Stimulated activated CD4-positive, alpha-beta T cell treated with anti-CD3 and anti-CD28 coated beads, TNF-alpha, amount 100 ng/mL, for 1 hour (primary cell): ENCODE results near the gene RANBP3.
A peak's percentile ranks its signal among the peaks of the same experiment; 100 is the strongest.

ENCODE experiments used
- DNase-seq, 3 donors: peaks; one replicate each; pipeline ENCODE4 v3.0.0-alpha.2; 2020; ENCODE audit warnings: low read depth in 3 of 3, low spot score in 1 of 3

The RANBP3 gene

GRCh38 chr19:5904352-5905113 is 73.4 kb downstream of the RANBP3 start, which contains the start of gene VMAC:
Gene VMAC (plus strand): TSS chr19:5904872. CDS start chr19:5904891, 19 bp downstream.
- DNase-seq: peak; percentile 99 to 100 (median 99)

GRCh38 chr19:5903624-5904351 is 74.2 kb downstream of the RANBP3 start, which contains the start of gene NDUFA11:
Gene NDUFA11 (minus strand): TSS chr19:5903790. CDS start chr19:5903708, 82 bp downstream.
- peak; percentile 92 to 97 (median 93) for DNase-seq

- DNase-seq: peak in 1 of 3 donors; percentile 9
These were observed 74.8 kb downstream of the RANBP3 start for GRCh38 chr19:5903056-5903623.

GRCh38 chr19:5900976-5901375 is 77.0 kb downstream of the RANBP3 start:
- no peak for DNase-seq

- DNase-seq: no peak
These were observed 78.0 kb downstream of the RANBP3 start for GRCh38 chr19:5899728-5900526.

- DNase-seq: no peak
These were observed 80.6 kb downstream of the RANBP3 start for GRCh38 chr19:5897189-5897969.

- no peak for DNase-seq
These were observed 81.4 kb downstream of the RANBP3 start for GRCh38 chr19:5896365-5897076.

- DNase-seq: no peak
These were observed 82.0 kb downstream of the RANBP3 start for GRCh38 chr19:5895890-5896289.

- no peak for DNase-seq
These were observed 82.5 kb downstream of the RANBP3 start for GRCh38 chr19:5895409-5895808.

GRCh38 chr19:5894704-5895349 is 83.1 kb downstream of the RANBP3 start:
- no peak for DNase-seq

- no peak for DNase-seq
These were observed 83.8 kb downstream of the RANBP3 start for GRCh38 chr19:5893907-5894703.

GRCh38 chr19:5893296-5893903 is 84.5 kb downstream of the RANBP3 start:
- DNase-seq: no peak

GRCh38 chr19:5892772-5893275 is 85.1 kb downstream of the RANBP3 start:
- no peak for DNase-seq

GRCh38 chr19:5891938-5892771 is 85.8 kb downstream of the RANBP3 start:
- DNase-seq: no peak

- no peak for DNase-seq
These were observed 86.4 kb downstream of the RANBP3 start for GRCh38 chr19:5891572-5891937.

GRCh38 chr19:5890099-5890498 is 87.8 kb downstream of the RANBP3 start:
- no peak for DNase-seq
